ENCODE results near the gene KIF21B. TPM values are rescaled to one million over a fixed set of nuclear protein-coding genes. Genes with fewer than 3 reads are reported as not detected.

Gene KIF21B
- total and polyA plus RNA-seq, 9 of the 15 experiments (the other 6 are each of a cell fraction or from before 2014, with no cell fraction given): 0.46 to 13.4 (median 5.9) TPM

- TF ChIP-seq MXD1 (CRISPR knock-in tag; IDR thresholded peaks at IDR 0.05; ENCODE audit: borderline replicate concordance, poor library complexity, severe bottlenecking) (no peak), HES1 (IDR thresholded peaks at IDR 0.05; ENCODE audit: low read depth) (no peak), XRCC5 (IDR thresholded peaks at IDR 0.05; ENCODE audit: low read depth, low read length) (no peak), RBM15 (IDR thresholded peaks at IDR 0.05; ENCODE audit: insufficient read depth, low read length) (no peak), SUPT5H (IDR thresholded peaks at IDR 0.05) (0 out of 2 replicates have a peak, but pooled peaks have one; percentile 58), ID3 (CRISPR knock-in tag; IDR thresholded peaks at IDR 0.05) (no peak), ID3 (tag; IDR thresholded peaks at IDR 0.05) (0 out of 2 replicates have a peak, but pooled peaks have one; percentile 11), CBX2 (IDR thresholded peaks at IDR 0.05; ENCODE audit: insufficient read depth, low read length, poor library complexity, severe bottlenecking) (no peak), ZNF431 (CRISPR knock-in tag; IDR thresholded peaks at IDR 0.05) (no peak), SNIP1 (IDR thresholded peaks at IDR 0.05; ENCODE audit: low read depth) (no peak), TOE1 (IDR thresholded peaks at IDR 0.05; ENCODE audit: borderline replicate concordance) (no peak), TOE1 (CRISPR knock-in tag; IDR thresholded peaks at IDR 0.05; ENCODE audit: borderline replicate concordance, low read depth) (no peak), NEUROD1 (IDR thresholded peaks at IDR 0.05; ENCODE audit: borderline replicate concordance, low read depth, low read length, partially characterized antibody) (peak; percentile 59), RBM22 (IDR thresholded peaks at IDR 0.05; ENCODE audit: low read depth, low read length, poor library complexity, severe bottlenecking) (no peak), FOSL1 (tag; conservative IDR thresholded peaks at IDR 0.05) (0 out of 2 replicates have a peak, but pooled peaks have one; percentile 29), TFAP4 (CRISPR knock-in tag; IDR thresholded peaks at IDR 0.05; ENCODE audit: borderline replicate concordance) (peak; percentile 79; the same call in 1 of the 2 replicates), UBTF (IDR thresholded peaks at IDR 0.05; ENCODE audit: borderline replicate concordance in 1 of 2, low read depth in 2 of 2, low read length in 2 of 2) (no peak), FOXP1 (CRISPR knock-in tag; IDR thresholded peaks at IDR 0.05) (no peak), CGGBP1 (CRISPR knock-in tag; IDR thresholded peaks at IDR 0.05) (no peak), SLC30A9 (CRISPR knock-in tag; IDR thresholded peaks at IDR 0.05) (no peak), NONO (IDR thresholded peaks at IDR 0.05; ENCODE audit: low read depth in 2 of 2, low read length in 1 of 2) (no peak), ZNF696 (CRISPR knock-in tag; conservative IDR thresholded peaks at IDR 0.05) (no peak)
Measured at GRCh38 chr1:201019321-201019977, 4.1 kb downstream of the KIF21B start (continued).
